Neural progenitor cell (in vitro differentiated cells): ENCODE measurements around the gene IRF2BP2. TPM values are rescaled to one million over a fixed set of nuclear protein-coding genes. Genes with fewer than 3 reads are reported as not detected.

Experiments
- DNase-seq: peaks from one replicate; pipeline ENCODE4 v3.0.0-alpha.2; 2016; ENCODE audit warnings: low spot score
- H2AFZ ChIP-seq: fragments of 200-600 bp; sonication (generic); replicated peaks from 2 replicates; pipeline ENCODE4 v1.6.1; 2016; ENCODE audit warnings: antibody characterized with exemption
- H3F3A ChIP-seq: fragments of 200-600 bp; sonication (generic); 2 replicates; pipeline ENCODE4 v1.6.1; 2016; ENCODE audit warnings: antibody characterized with exemption, low read depth
- H3K27ac ChIP-seq: fragments of 200-600 bp; sonication (generic); 2 replicates; pipeline ENCODE4 v1.5.1; 2016; ENCODE audit warnings: mild to moderate bottlenecking
- H3K27me3 ChIP-seq: fragments of 200-600 bp; sonication (generic); 2 replicates; pipeline ENCODE4 v1.6.1; 2016; ENCODE audit warnings: mild to moderate bottlenecking, moderate library complexity
- H3K36me3 ChIP-seq: fragments of 200-600 bp; sonication (generic); 2 replicates; pipeline ENCODE4 v1.5.1; 2016
- H3K4me1 ChIP-seq: fragments of 200-600 bp; sonication (generic); 2 replicates; pipeline ENCODE4 v1.6.1; 2016; ENCODE audit warnings: mixed run types
- H3K4me2 ChIP-seq: fragments of 200-600 bp; sonication (generic); 2 replicates; pipeline ENCODE4 v1.6.1; 2016
- H3K4me3 ChIP-seq: fragments of 200-600 bp; sonication (generic); 2 replicates; pipeline ENCODE4 v1.5.1; 2016
- H3K79me2 ChIP-seq: fragments of 200-600 bp; sonication (generic); 2 replicates; pipeline ENCODE4 v1.6.1; 2016; ENCODE audit warnings: low read depth
- H3K9ac ChIP-seq: fragments of 200-600 bp; sonication (generic); 2 replicates; pipeline ENCODE4 v1.6.1; 2016
- H3K9me3 ChIP-seq: fragments of 200-600 bp; sonication (generic); 2 replicates; pipeline ENCODE4 v1.5.1; 2016; ENCODE audit warnings: low read depth
- H4K20me1 ChIP-seq: fragments of 200-600 bp; sonication (generic); 2 replicates; pipeline ENCODE4 v1.6.1; 2016; ENCODE audit warnings: low read depth
- H3K27ac Mint-ChIP-seq: 3 replicates; pipeline ENCODE4 v1.8.0; 2021; ENCODE audit warnings: mixed read lengths
- H3K27me3 Mint-ChIP-seq: 2 replicates; pipeline ENCODE4 v1.8.0; 2022; ENCODE audit warnings: low read depth, mild to moderate bottlenecking, inconsistent platforms, moderate library complexity, mixed read lengths; ENCODE audit not compliant: insufficient read depth
- H3K36me3 Mint-ChIP-seq: 3 replicates; pipeline ENCODE4 v1.8.0; 2021; ENCODE audit warnings: mixed read lengths
- H3K4me1 Mint-ChIP-seq: 3 replicates; pipeline ENCODE4 v1.8.0; 2021; ENCODE audit warnings: mixed read lengths
- H3K4me3 Mint-ChIP-seq: 3 replicates; pipeline ENCODE4 v1.8.0; 2021; ENCODE audit warnings: mild to moderate bottlenecking, moderate library complexity, mixed read lengths
- H3K9me3 Mint-ChIP-seq: 3 replicates; pipeline ENCODE4 v1.8.0; 2020; ENCODE audit warnings: mixed read lengths
- EZH2 ChIP-seq: fragments of 200-600 bp; sonication (generic); IDR thresholded peaks from 2 replicates; pipeline ENCODE4 v1.6.1; 2017; ENCODE audit warnings: antibody characterized with exemption, mild to moderate bottlenecking, moderate library complexity
- EZH2phosphoT487 ChIP-seq: fragments of 200-600 bp; sonication (generic); IDR thresholded peaks from 2 replicates; pipeline ENCODE4 v1.6.1; 2017; ENCODE audit warnings: antibody characterized with exemption
- total RNA-seq: library from RNA; depleted of rRNA; stranded (reverse); fragments of >200 nt; gene quantifications from 2 replicates; pipeline ENCODE4 v1.2.3, GENCODE V29; 2015; ENCODE audit warnings: low replicate concordance
- TF ChIP-seq, protein P1 (sequence below): fragments of 200-600 bp; sonication (generic); IDR thresholded peaks from 2 replicates; pipeline ENCODE4 v1.5.1; 2017; ENCODE audit warnings: antibody characterized with exemption, mild to moderate bottlenecking

The IRF2BP2 gene
- total RNA-seq, 1 donor from 2014 or later = 22.9 TPM

DNA sequence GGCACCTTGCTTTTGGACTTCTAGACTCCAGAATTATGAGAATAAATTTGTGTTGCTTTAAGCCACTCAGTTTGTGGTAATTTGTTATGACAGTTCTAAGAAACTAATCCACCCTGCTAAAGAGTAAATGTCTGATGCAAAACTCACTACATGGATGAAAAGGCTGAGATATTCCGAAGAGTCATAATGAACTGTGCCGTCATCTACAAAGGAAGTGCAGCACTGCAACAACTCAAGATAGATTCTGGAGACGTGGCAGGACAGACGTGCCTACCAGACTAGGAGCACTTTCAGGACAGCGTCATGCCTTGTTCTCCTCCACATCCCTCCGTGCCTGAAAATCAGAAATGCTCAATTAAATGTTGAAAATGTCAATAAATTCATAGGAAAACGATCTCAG is 24.4 kb upstream of the IRF2BP2 start:
- Histone ChIP-seq H4K20me1 (no peaks in the 10 kb centered on the region), H2AFZ (no peak overlapping the region), H3K4me1 (no peaks in the 10 kb centered on the region), H3K4me2 (no peak overlapping the region), H3K27ac (no peak overlapping the region), H3F3A (no peaks in the 10 kb centered on the region), H3K36me3 (no peaks in the 10 kb centered on the region), H3K9me3 (no peaks in the 10 kb centered on the region), H3K9ac (no peak overlapping the region), H3K4me3 (no peak overlapping the region), H3K27me3 (no peaks in the 10 kb centered on the region), H3K79me2 (no peaks in the 10 kb centered on the region)
- TF ChIP-seq EZH2phosphoT487 (no peak), EZH2 (no peak)
- TF ChIP-seq, protein P1, sequence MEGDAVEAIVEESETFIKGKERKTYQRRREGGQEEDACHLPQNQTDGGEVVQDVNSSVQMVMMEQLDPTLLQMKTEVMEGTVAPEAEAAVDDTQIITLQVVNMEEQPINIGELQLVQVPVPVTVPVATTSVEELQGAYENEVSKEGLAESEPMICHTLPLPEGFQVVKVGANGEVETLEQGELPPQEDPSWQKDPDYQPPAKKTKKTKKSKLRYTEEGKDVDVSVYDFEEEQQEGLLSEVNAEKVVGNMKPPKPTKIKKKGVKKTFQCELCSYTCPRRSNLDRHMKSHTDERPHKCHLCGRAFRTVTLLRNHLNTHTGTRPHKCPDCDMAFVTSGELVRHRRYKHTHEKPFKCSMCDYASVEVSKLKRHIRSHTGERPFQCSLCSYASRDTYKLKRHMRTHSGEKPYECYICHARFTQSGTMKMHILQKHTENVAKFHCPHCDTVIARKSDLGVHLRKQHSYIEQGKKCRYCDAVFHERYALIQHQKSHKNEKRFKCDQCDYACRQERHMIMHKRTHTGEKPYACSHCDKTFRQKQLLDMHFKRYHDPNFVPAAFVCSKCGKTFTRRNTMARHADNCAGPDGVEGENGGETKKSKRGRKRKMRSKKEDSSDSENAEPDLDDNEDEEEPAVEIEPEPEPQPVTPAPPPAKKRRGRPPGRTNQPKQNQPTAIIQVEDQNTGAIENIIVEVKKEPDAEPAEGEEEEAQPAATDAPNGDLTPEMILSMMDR = no peak
- Mint-ChIP-seq H3K4me3 (no peak overlapping the region), H3K27ac (no peak overlapping the region), H3K36me3 (no peaks in the 10 kb centered on the region), H3K27me3 (peaks cover 5% of the 10 kb centered on the region), H3K4me1 (peaks cover 15% of the 10 kb centered on the region), H3K9me3 (no peaks in the 10 kb centered on the region)
- DNase-seq = no peak

DNA sequence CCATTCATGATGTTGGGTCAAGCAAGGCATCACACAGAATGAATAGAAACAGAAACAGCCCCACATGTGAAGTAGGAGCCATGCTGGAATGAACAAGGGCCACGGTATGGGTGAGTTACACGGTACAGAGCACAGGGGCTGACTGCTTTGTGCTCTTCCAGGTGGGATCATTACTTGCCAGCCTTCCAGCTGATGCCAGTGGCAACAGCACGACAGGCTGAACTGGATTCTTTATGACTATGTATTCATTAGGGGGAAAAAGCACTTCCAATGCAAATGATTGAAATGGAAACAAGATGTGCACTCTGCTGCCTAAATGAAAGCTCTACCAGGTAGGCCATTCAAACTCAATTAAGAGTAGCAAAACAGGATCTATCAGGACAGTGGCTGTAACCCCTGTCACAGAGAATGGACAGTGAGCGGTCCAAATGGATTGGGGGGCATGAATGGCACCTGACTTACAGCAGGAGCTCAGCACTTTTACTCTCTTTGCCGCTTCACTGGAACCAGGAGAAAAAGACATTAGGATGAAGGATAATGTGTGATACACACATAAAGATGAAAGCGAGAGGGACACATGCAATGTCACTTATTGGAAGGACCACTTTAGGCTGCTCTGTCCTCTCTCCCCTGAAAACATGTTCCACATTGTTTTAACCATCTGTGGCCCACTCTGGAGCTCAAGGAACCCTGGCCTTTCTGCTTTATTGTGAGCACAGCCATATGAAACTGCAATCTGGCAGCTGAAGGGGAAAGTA is 23.4 kb upstream of the IRF2BP2 start:
- Histone ChIP-seq H3K27me3 (no peaks in the 10 kb centered on the region), H3F3A (no peaks in the 10 kb centered on the region), H3K79me2 (no peaks in the 10 kb centered on the region), H3K9me3 (no peaks in the 10 kb centered on the region), H3K4me2 (no peak overlapping the region), H2AFZ (no peak overlapping the region), H3K36me3 (no peaks in the 10 kb centered on the region), H4K20me1 (no peaks in the 10 kb centered on the region), H3K27ac (no peak overlapping the region), H3K4me3 (no peak overlapping the region), H3K4me1 (no peaks in the 10 kb centered on the region), H3K9ac (no peak overlapping the region)
- Mint-ChIP-seq H3K27me3 (peaks cover 5% of the 10 kb centered on the region), H3K4me3 (no peak overlapping the region), H3K9me3 (no peaks in the 10 kb centered on the region), H3K4me1 (peaks cover 15% of the 10 kb centered on the region), H3K27ac (peak overlapping the region; percentile 40), H3K36me3 (no peaks in the 10 kb centered on the region)
- no peak for TF ChIP-seq EZH2phosphoT487
- TF ChIP-seq, protein P1 = no peak
- no peak for DNase-seq

DNA sequence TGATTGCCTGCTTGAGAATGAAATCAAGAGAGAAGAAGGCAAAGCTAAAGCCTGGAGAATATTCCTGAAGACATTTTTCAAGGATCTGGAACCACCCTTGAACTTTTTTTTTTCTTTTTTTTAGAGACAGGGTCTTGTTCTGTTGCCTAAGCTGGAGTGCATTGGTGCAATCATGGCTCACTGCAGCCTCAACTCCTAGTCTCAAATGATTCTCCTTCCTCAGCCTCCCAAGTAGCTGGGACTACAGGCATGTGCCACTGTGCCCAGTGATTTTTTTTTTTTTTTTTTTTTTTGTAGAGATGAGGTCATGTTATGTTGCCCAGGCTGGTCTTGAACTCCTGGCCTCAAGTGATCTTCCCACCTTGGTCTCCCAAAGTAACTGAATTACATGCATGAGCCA is 22.2 kb upstream of the IRF2BP2 start:
- Histone ChIP-seq H3K4me1 (no peaks in the 10 kb centered on the region), H3K27ac (no peak overlapping the region), H3K36me3 (no peaks in the 10 kb centered on the region), H3K9ac (no peak overlapping the region), H2AFZ (no peak overlapping the region), H3K27me3 (no peaks in the 10 kb centered on the region), H3K79me2 (no peaks in the 10 kb centered on the region), H3K9me3 (no peaks in the 10 kb centered on the region), H3K4me2 (no peak overlapping the region), H4K20me1 (no peaks in the 10 kb centered on the region), H3K4me3 (no peak overlapping the region), H3F3A (no peaks in the 10 kb centered on the region)
- Mint-ChIP-seq H3K27me3 (peaks cover 5% of the 10 kb centered on the region), H3K9me3 (no peaks in the 10 kb centered on the region), H3K4me1 (peaks cover 15% of the 10 kb centered on the region), H3K4me3 (no peak overlapping the region), H3K36me3 (no peaks in the 10 kb centered on the region), H3K27ac (no peak overlapping the region)
- DNase-seq = no peak
- TF ChIP-seq, protein P1 = no peak
- TF ChIP-seq EZH2phosphoT487 (no peak), EZH2 (no peak)
